Adrenal gland (tissue), 5 donors: ENCODE measurements around the gene TMPRSS11E.

Experiments
- POLR2A ChIP-seq, 2 donors: fragments of 450-650 bp; IDR thresholded peaks; one replicate each; pipeline ENCODE4 v1.6.1; 2017; ENCODE audit warnings: antibody characterized with exemption in 2 of 2, mild to moderate bottlenecking in 2 of 2, moderate library complexity in 1 of 2
- TF ChIP-seq, protein P1 (sequence below), 6 experiments: fragments of 450-650 bp in 4 of 6; fragments of 200-600 bp in 2 of 6; sonication (generic) in 1 of 6; IDR thresholded peaks; 1 replicate in 5 of 6; 2 replicates in 1 of 6; pipeline versions ENCODE4 v1.5.1 to v1.8.0; 2016 to 2021; ENCODE audit warnings: antibody characterized with exemption in 6 of 6, mild to moderate bottlenecking in 2 of 6, moderate library complexity in 1 of 6
- donor health status: DM: no; HTN: no; CAD: no.

DNA sequence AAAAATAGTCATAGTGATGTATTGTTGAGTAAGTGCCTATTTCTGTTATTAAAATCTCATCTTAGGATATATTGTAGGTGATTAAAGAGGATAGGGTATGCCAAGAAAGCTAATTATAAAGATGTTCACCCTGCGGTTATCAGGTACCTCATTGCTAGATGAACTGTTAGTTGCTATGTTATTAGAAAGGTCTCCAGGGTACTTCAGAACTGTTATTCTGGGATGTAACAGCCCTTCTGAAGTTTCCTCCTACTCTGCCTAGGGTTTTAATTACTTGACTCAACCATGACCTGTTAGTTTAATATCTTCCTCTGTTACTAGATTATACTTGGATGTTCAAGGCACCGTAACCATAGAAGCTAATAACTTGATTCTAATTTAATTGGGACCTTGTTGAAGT lies 15.4 kb downstream of the TMPRSS11E start:
- TF ChIP-seq, protein P1, sequence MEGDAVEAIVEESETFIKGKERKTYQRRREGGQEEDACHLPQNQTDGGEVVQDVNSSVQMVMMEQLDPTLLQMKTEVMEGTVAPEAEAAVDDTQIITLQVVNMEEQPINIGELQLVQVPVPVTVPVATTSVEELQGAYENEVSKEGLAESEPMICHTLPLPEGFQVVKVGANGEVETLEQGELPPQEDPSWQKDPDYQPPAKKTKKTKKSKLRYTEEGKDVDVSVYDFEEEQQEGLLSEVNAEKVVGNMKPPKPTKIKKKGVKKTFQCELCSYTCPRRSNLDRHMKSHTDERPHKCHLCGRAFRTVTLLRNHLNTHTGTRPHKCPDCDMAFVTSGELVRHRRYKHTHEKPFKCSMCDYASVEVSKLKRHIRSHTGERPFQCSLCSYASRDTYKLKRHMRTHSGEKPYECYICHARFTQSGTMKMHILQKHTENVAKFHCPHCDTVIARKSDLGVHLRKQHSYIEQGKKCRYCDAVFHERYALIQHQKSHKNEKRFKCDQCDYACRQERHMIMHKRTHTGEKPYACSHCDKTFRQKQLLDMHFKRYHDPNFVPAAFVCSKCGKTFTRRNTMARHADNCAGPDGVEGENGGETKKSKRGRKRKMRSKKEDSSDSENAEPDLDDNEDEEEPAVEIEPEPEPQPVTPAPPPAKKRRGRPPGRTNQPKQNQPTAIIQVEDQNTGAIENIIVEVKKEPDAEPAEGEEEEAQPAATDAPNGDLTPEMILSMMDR (IDR thresholded peaks at IDR 0.05): no peak
- no peak for TF ChIP-seq POLR2A (IDR thresholded peaks at IDR 0.05)
